SJCRH30 (cell line): ENCODE measurements around the gene CHERP. TPM values are rescaled to one million over a fixed set of nuclear protein-coding genes. Genes with fewer than 3 reads are reported as not detected.
"Not testable (repeated sequence)": the region's sequence is repeated elsewhere in the genome, so short reads cannot be mapped to it uniquely, and the experiment has no call there.

ENCODE experiments used
- DNase-seq, 2 experiments: peaks; one replicate each; pipeline ENCODE4 v3.0.0-alpha.2; 2015 to 2020
- H3K27ac ChIP-seq: fragments of 250-450 bp; sonication (Bioruptor Pico); 2 replicates; pipeline ENCODE4 v1.5.1; 2020; ENCODE audit warnings: mild to moderate bottlenecking, moderate library complexity
- H3K27me3 ChIP-seq: fragments of 250-450 bp; sonication (Bioruptor Pico); 2 replicates; pipeline ENCODE4 v1.5.1; 2020; ENCODE audit warnings: mild to moderate bottlenecking, moderate library complexity
- H3K36me3 ChIP-seq: fragments of 250-450 bp; sonication (Bioruptor Pico); 2 replicates; pipeline ENCODE4 v1.5.1; 2020; ENCODE audit warnings: mild to moderate bottlenecking, moderate library complexity
- H3K4me1 ChIP-seq: fragments of 250-450 bp; sonication (Bioruptor Pico); 2 replicates; pipeline ENCODE4 v1.5.1; 2020; ENCODE audit warnings: mild to moderate bottlenecking, moderate library complexity
- H3K4me3 ChIP-seq: fragments of 250-450 bp; sonication (Bioruptor Pico); 2 replicates; pipeline ENCODE4 v1.5.1; 2020; ENCODE audit warnings: mild to moderate bottlenecking, moderate library complexity
- H3K9me3 ChIP-seq: fragments of 250-450 bp; sonication (Bioruptor Pico); replicated peaks from 2 replicates; pipeline ENCODE4 v1.5.1; 2020; ENCODE audit warnings: mild to moderate bottlenecking, moderate library complexity
- total RNA-seq: library from RNA; depleted of rRNA; stranded (reverse); fragments of >200 nt; shearing (Covaris generic); gene quantifications from 2 replicates; pipeline ENCODE4 v1.2.3, GENCODE V29; 2014

The CHERP gene
- total RNA-seq, 1 experiment from 2014 or later, result 21.1 TPM

GRCh38 chr19:16521715-16522289 is 20.4 kb downstream of the CHERP start:
- Histone ChIP-seq H3K27me3 (no peaks in the 10 kb centered on the region), H3K36me3 (peaks cover 97% of the 10 kb centered on the region), H3K27ac (no peak overlapping the region), H3K4me1 (no peaks in the 10 kb centered on the region), H3K9me3 (no peaks in the 10 kb centered on the region), H3K4me3 (no peak overlapping the region)
- no peak for DNase-seq

- H3K27ac ChIP-seq, result no peak overlapping the region
- DNase-seq, result no peak
- no peaks in the 10 kb centered on the region for H3K27me3 ChIP-seq
- H3K36me3 ChIP-seq, result peaks cover 94% of the 10 kb centered on the region
- H3K4me3 ChIP-seq, result no peak overlapping the region
- no peaks in the 10 kb centered on the region for H3K9me3 ChIP-seq
- H3K4me1 ChIP-seq, result no peaks in the 10 kb centered on the region
Observed at GRCh38 chr19:16520986-16521624, 21.1 kb downstream of the CHERP start.

- H3K4me1 ChIP-seq, result no peaks in the 10 kb centered on the region
- H3K27me3 ChIP-seq, result no peaks in the 10 kb centered on the region
- H3K4me3 ChIP-seq, result no peak overlapping the region
- H3K27ac ChIP-seq, result no peak overlapping the region
- H3K36me3 ChIP-seq, result peaks cover 86% of the 10 kb centered on the region
- no peaks in the 10 kb centered on the region for H3K9me3 ChIP-seq
- DNase-seq, result no peak
Observed at GRCh38 chr19:16520074-16520973, 21.9 kb downstream of the CHERP start.

- Histone ChIP-seq H3K27me3 (no peaks in the 10 kb centered on the region), H3K27ac (no peak overlapping the region), H3K36me3 (peaks cover 76% of the 10 kb centered on the region), H3K4me1 (no peaks in the 10 kb centered on the region), H3K9me3 (no peaks in the 10 kb centered on the region), H3K4me3 (no peak overlapping the region)
- no peak for DNase-seq
Observed at GRCh38 chr19:16519230-16519687, 23.0 kb downstream of the CHERP start.

- H3K4me1 ChIP-seq, result no peaks in the 10 kb centered on the region
- no peak overlapping the region for H3K4me3 ChIP-seq
- H3K36me3 ChIP-seq, result peaks cover 70% of the 10 kb centered on the region
- H3K9me3 ChIP-seq, result no peaks in the 10 kb centered on the region
- H3K27ac ChIP-seq, result no peak overlapping the region
- no peak for DNase-seq
- H3K27me3 ChIP-seq, result no peaks in the 10 kb centered on the region
Observed at GRCh38 chr19:16518483-16519229, 23.6 kb downstream of the CHERP start.

- H3K4me3 ChIP-seq, result no peak overlapping the region
- no peaks in the 10 kb centered on the region for H3K27me3 ChIP-seq
- peaks cover 64% of the 10 kb centered on the region for H3K36me3 ChIP-seq
- no peak overlapping the region for H3K27ac ChIP-seq
- no peaks in the 10 kb centered on the region for H3K4me1 ChIP-seq
- no peak for DNase-seq
- no peaks in the 10 kb centered on the region for H3K9me3 ChIP-seq
Observed at GRCh38 chr19:16518061-16518460, 24.2 kb downstream of the CHERP start.

GRCh38 chr19:16516923-16517610 is 25.2 kb downstream of the CHERP start:
- peaks cover 58% of the 10 kb centered on the region for H3K36me3 ChIP-seq
- H3K27me3 ChIP-seq, result no peaks in the 10 kb centered on the region
- no peaks in the 10 kb centered on the region for H3K4me1 ChIP-seq
- H3K27ac ChIP-seq, result no peak overlapping the region
- H3K4me3 ChIP-seq, result no peak overlapping the region
- DNase-seq, result no peak
- H3K9me3 ChIP-seq, result no peaks in the 10 kb centered on the region

GRCh38 chr19:16516381-16516780 is 25.9 kb downstream of the CHERP start:
- no peaks in the 10 kb centered on the region for H3K4me1 ChIP-seq
- H3K4me3 ChIP-seq, result no peak overlapping the region
- H3K9me3 ChIP-seq, result no peaks in the 10 kb centered on the region
- peaks cover 52% of the 10 kb centered on the region for H3K36me3 ChIP-seq
- no peak for DNase-seq
- no peak overlapping the region for H3K27ac ChIP-seq
- no peaks in the 10 kb centered on the region for H3K27me3 ChIP-seq

GRCh38 chr19:16514383-16515019 is 27.7 kb downstream of the CHERP start:
- H3K4me3 ChIP-seq, result no peak overlapping the region

GRCh38 chr19:16512611-16513010 is 29.6 kb downstream of the CHERP start:
- not testable (repeated sequence) for H3K27me3 ChIP-seq, H3K27ac ChIP-seq

More at GRCh38 chr19:16514383-16515019, 27.7 kb downstream of the CHERP start:
- H3K4me1 ChIP-seq, result no peaks in the 10 kb centered on the region
- H3K9me3 ChIP-seq, result no peaks in the 10 kb centered on the region
- peaks cover 33% of the 10 kb centered on the region for H3K36me3 ChIP-seq
- no peak for DNase-seq
- no peaks in the 10 kb centered on the region for H3K27me3 ChIP-seq
- H3K27ac ChIP-seq, result no peak overlapping the region

GRCh38 chr19:16509141-16510061 is 32.8 kb downstream of the CHERP start:
- Histone ChIP-seq H3K27me3 (no peaks in the 10 kb centered on the region), H3K36me3 (peaks cover 7% of the 10 kb centered on the region; the same call in 1 of the 2 replicates), H3K4me1 (no peaks in the 10 kb centered on the region), H3K27ac (no peak overlapping the region), H3K9me3 (no peaks in the 10 kb centered on the region), H3K4me3 (no peak overlapping the region)
- DNase-seq, result no peak

More at GRCh38 chr19:16512611-16513010, 29.6 kb downstream of the CHERP start:
- H3K9me3 ChIP-seq, DNase-seq, H3K4me3 ChIP-seq, H3K4me1 ChIP-seq: not testable (repeated sequence)
- peaks cover 14% of the 10 kb centered on the region for H3K36me3 ChIP-seq

GRCh38 chr19:16508546-16508945 is 33.7 kb downstream of the CHERP start:
- Histone ChIP-seq H3K9me3 (no peaks in the 10 kb centered on the region), H3K4me1 (no peaks in the 10 kb centered on the region), H3K36me3 (peaks cover 14% of the 10 kb centered on the region; the same call in 1 of the 2 replicates), H3K27me3 (no peaks in the 10 kb centered on the region), H3K4me3 (no peak overlapping the region), H3K27ac (no peak overlapping the region)
- no peak for DNase-seq

- Histone ChIP-seq H3K4me3 (no peak overlapping the region), H3K27ac (no peak overlapping the region), H3K36me3 (peaks cover 14% of the 10 kb centered on the region; the same call in 1 of the 2 replicates), H3K9me3 (no peaks in the 10 kb centered on the region), H3K27me3 (no peaks in the 10 kb centered on the region), H3K4me1 (no peaks in the 10 kb centered on the region)
- no peak for DNase-seq
Observed at GRCh38 chr19:16506961-16507360, 35.3 kb downstream of the CHERP start.
